H9 (cell line): Measurements from ENCODE around the gene PHACTR2. TPM values are rescaled to one million over a fixed set of nuclear protein-coding genes. Genes with fewer than 3 reads are reported as not detected.

Experiments used
- DNase-seq: peaks from one replicate; pipeline ENCODE4 v3.0.0-alpha.2; 2017
- H2AFZ ChIP-seq: one replicate; pipeline ENCODE4 v1.6.1; 2013; ENCODE audit warnings: mild to moderate bottlenecking, low read length, control low read depth, moderate library complexity
- H2AK5ac ChIP-seq: 2 replicates; pipeline ENCODE4 v1.6.1; 2013; ENCODE audit warnings: low read length, control low read depth, mixed read lengths; ENCODE audit not compliant: insufficient read length
- H2BK120ac ChIP-seq: one replicate; pipeline ENCODE4 v1.6.1; 2013; ENCODE audit warnings: low read depth, mild to moderate bottlenecking, low read length, control low read depth, inconsistent platforms; ENCODE audit not compliant: poor library complexity, severe bottlenecking
- H2BK12ac ChIP-seq: 2 replicates; pipeline ENCODE4 v1.6.1; 2013; ENCODE audit warnings: low read length, control low read depth, mixed read lengths, low read depth; ENCODE audit not compliant: insufficient read length
- H2BK15ac ChIP-seq: 2 replicates; pipeline ENCODE4 v1.6.1; 2013; ENCODE audit warnings: low read depth, low read length, control low read depth
- H2BK20ac ChIP-seq: one replicate; pipeline ENCODE4 v1.6.1; 2013; ENCODE audit warnings: low read depth, mild to moderate bottlenecking, low read length, control low read depth, inconsistent platforms; ENCODE audit not compliant: poor library complexity, severe bottlenecking
- H2BK5ac ChIP-seq: 2 replicates; pipeline ENCODE4 v1.6.1; 2013; ENCODE audit warnings: low read length, control low read depth, mixed read lengths; ENCODE audit not compliant: insufficient read length
- H3K14ac ChIP-seq: 2 replicates; pipeline ENCODE4 v1.6.1; 2013; ENCODE audit warnings: low read length, control low read depth; ENCODE audit not compliant: insufficient read depth
- H3K18ac ChIP-seq: 2 replicates; pipeline ENCODE4 v1.6.1; 2013; ENCODE audit warnings: low read depth, mild to moderate bottlenecking, mixed read lengths, low read length, control low read depth; ENCODE audit not compliant: insufficient read length
- H3K23ac ChIP-seq: 2 replicates; pipeline ENCODE4 v1.6.1; 2013; ENCODE audit warnings: low read length, control low read depth, mixed read lengths, low read depth; ENCODE audit not compliant: insufficient read length
- H3K23me2 ChIP-seq: 2 replicates; pipeline ENCODE4 v1.6.1; 2013; ENCODE audit warnings: low read depth, mild to moderate bottlenecking, mixed read lengths, low read length, control low read depth; ENCODE audit not compliant: insufficient read length, poor library complexity, severe bottlenecking
- H3K27ac ChIP-seq: 2 replicates; pipeline ENCODE4 v1.5.1; 2013; ENCODE audit warnings: low read length, control low read depth, mixed read lengths, low read depth; ENCODE audit not compliant: insufficient read length
- H3K27me3 ChIP-seq: 2 replicates; pipeline ENCODE4 v1.6.1; 2013; ENCODE audit warnings: low read length, control low read depth, inconsistent platforms; ENCODE audit not compliant: insufficient read depth
- H3K4ac ChIP-seq: 2 replicates; pipeline ENCODE4 v1.6.1; 2013; ENCODE audit warnings: low read depth, mild to moderate bottlenecking, control low read depth, inconsistent platforms, low read length, moderate library complexity
- H3K4me1 ChIP-seq: 2 replicates; pipeline ENCODE4 v1.6.1; 2013; ENCODE audit warnings: low read length, control low read depth, inconsistent platforms; ENCODE audit not compliant: insufficient read depth
- H3K4me2 ChIP-seq: 2 replicates; pipeline ENCODE4 v1.6.1; 2013; ENCODE audit warnings: low read length, control low read depth, mixed read lengths; ENCODE audit not compliant: insufficient read length, insufficient read depth
- H3K56ac ChIP-seq: 2 replicates; pipeline ENCODE4 v1.6.1; 2013; ENCODE audit warnings: low read depth, mild to moderate bottlenecking, mixed read lengths, low read length, control low read depth; ENCODE audit not compliant: insufficient read length
- H3K79me1 ChIP-seq: 2 replicates; pipeline ENCODE4 v1.6.1; 2013; ENCODE audit warnings: low read depth, mild to moderate bottlenecking, moderate library complexity, low read length, control low read depth, inconsistent platforms; ENCODE audit not compliant: insufficient read depth, poor library complexity, severe bottlenecking
- H3K79me2 ChIP-seq: 2 replicates; pipeline ENCODE4 v1.6.1; 2013; ENCODE audit warnings: low read length, control low read depth, inconsistent platforms; ENCODE audit not compliant: insufficient read depth
- H3K9ac ChIP-seq: 2 replicates; pipeline ENCODE4 v1.6.1; 2013; ENCODE audit warnings: low read length, control low read depth, mixed read lengths; ENCODE audit not compliant: insufficient read length; ENCODE audit errors: extremely low read depth
- H3K9me3 ChIP-seq: one replicate; pipeline ENCODE4 v1.6.1; 2013; ENCODE audit warnings: low read depth, low read length, inconsistent platforms; ENCODE audit not compliant: control insufficient read depth
- H3T11ph ChIP-seq: one replicate; pipeline ENCODE4 v1.6.1; 2013; ENCODE audit warnings: mild to moderate bottlenecking, low read length, control low read depth, inconsistent platforms
- H4K20me1 ChIP-seq: one replicate; pipeline ENCODE4 v1.6.1; 2013; ENCODE audit not compliant: control insufficient read depth, insufficient read length, insufficient read depth
- H4K5ac ChIP-seq: 2 replicates; pipeline ENCODE4 v1.6.1; 2013; ENCODE audit warnings: low read depth, mild to moderate bottlenecking, mixed read lengths, low read length, control low read depth; ENCODE audit not compliant: insufficient read length
- H4K8ac ChIP-seq: replicated peaks from 2 replicates; pipeline ENCODE4 v1.6.1; 2013; ENCODE audit warnings: low read length, control low read depth, mixed read lengths, low read depth; ENCODE audit not compliant: insufficient read length
- H4K91ac ChIP-seq: 2 replicates; pipeline ENCODE4 v1.6.1; 2013; ENCODE audit warnings: low read depth, mild to moderate bottlenecking, moderate library complexity, mixed read lengths, low read length, control low read depth; ENCODE audit not compliant: insufficient read length
- H3K27ac Mint-ChIP-seq, 3 experiments: 2 replicates in 2 of 3; 3 replicates in 1 of 3; pipeline ENCODE4 v1.8.0; 2020 to 2021; ENCODE audit warnings: mixed read lengths in 3 of 3, mild to moderate bottlenecking in 1 of 3, moderate library complexity in 1 of 3
- H3K27me3 Mint-ChIP-seq: 2 replicates; pipeline ENCODE4 v1.8.0; 2021; ENCODE audit warnings: low read depth, mild to moderate bottlenecking, moderate library complexity, mixed read lengths
- H3K36me3 Mint-ChIP-seq, 3 experiments: 2 replicates in 2 of 3; 3 replicates in 1 of 3; pipeline ENCODE4 v1.8.0; 2020 to 2021; ENCODE audit warnings: low read depth in 3 of 3, mixed read lengths in 3 of 3; ENCODE audit not compliant: insufficient read depth in 1 of 3
- H3K4me1 Mint-ChIP-seq, 2 experiments: 2 replicates each; pipeline ENCODE4 v1.8.0; 2020; ENCODE audit warnings: mixed read lengths in 2 of 2
- H3K4me3 Mint-ChIP-seq, 2 experiments: 2 replicates in 1 of 2; 3 replicates in 1 of 2; pipeline ENCODE4 v1.8.0; 2020 to 2021; ENCODE audit warnings: mild to moderate bottlenecking in 2 of 2, mixed read lengths in 2 of 2, moderate library complexity in 1 of 2
- H3K9me3 Mint-ChIP-seq, 2 experiments: 2 replicates in 1 of 2; 3 replicates in 1 of 2; pipeline ENCODE4 v1.8.0; 2020; ENCODE audit warnings: mild to moderate bottlenecking in 2 of 2, mixed read lengths in 2 of 2, moderate library complexity in 1 of 2
- CTCF ChIP-seq: fragments of 200-600 bp; sonication (generic); conservative IDR thresholded peaks from 3 replicates; pipeline ENCODE4 v1.8.0; 2021; ENCODE audit warnings: antibody characterized with exemption, mild to moderate bottlenecking
- WGBS: extraction: QIAGEN DNeasy Blood & Tissue Kit; methylation state at CpG from one replicate; pipeline ENCODE4 v1.1.7; 2013; ENCODE audit warnings: missing lambda C conversion rate, low lambda C conversion rate, mixed read lengths; ENCODE audit not compliant: insufficient read length; ENCODE audit errors: extremely low coverage; 5-methylcytosine and 5-hydroxymethylcytosine counted together
- total RNA-seq: library from RNA; stranded (reverse); gene quantifications from 2 replicates; pipeline ENCODE4 v1.2.1, GENCODE V29; 2021

Gene PHACTR2
- total RNA-seq, 1 experiment from 2014 or later, result 131 TPM

- no peak within 1 kb of the TSS for H3K4me3 Mint-ChIP-seq
- H3K9ac ChIP-seq, result no peak within 1 kb of the TSS
- no peak for DNase-seq
- H3K4me2 ChIP-seq, result no peak within 1 kb of the TSS
- H2BK12ac ChIP-seq, result no peak within 1 kb of the TSS
- no peak within 1 kb of the TSS for H3K27ac ChIP-seq
- whole genome bisulfite sequencing, result no CpG with 5 or more reads among the region's 1 CpG
- no peak within 1 kb of the TSS for H3K56ac ChIP-seq
- no peak within 1 kb of the TSS for H3K4ac ChIP-seq
- peak within 1 kb of the TSS; percentile 47 for H4K5ac ChIP-seq
- H4K20me1 ChIP-seq, result no peaks in the 10 kb centered on the region
- H3K79me1 ChIP-seq, result no peaks in the 10 kb centered on the region
- H2BK20ac ChIP-seq, result no peak within 1 kb of the TSS
- no peaks in the 10 kb centered on the region for H3K4me1 ChIP-seq
- H2BK120ac ChIP-seq, result no peak within 1 kb of the TSS
- no peak within 1 kb of the TSS for H2BK5ac ChIP-seq
- H3K14ac ChIP-seq, result no peak within 1 kb of the TSS
- peaks cover 10 to 11% of the 10 kb centered on the region in 2 experiments for H3K4me1 Mint-ChIP-seq
- H3K18ac ChIP-seq, result no peak within 1 kb of the TSS
- no peaks in the 10 kb centered on the region for H3K79me2 ChIP-seq
- H3K9me3 ChIP-seq, result no peaks in the 10 kb centered on the region
- no peaks in the 10 kb centered on the region for H3K23me2 ChIP-seq
- H2BK15ac ChIP-seq, result no peak within 1 kb of the TSS; the same call in 1 of the 2 replicates
- H4K8ac ChIP-seq, result no peak within 1 kb of the TSS
- peaks cover 0 to 5% of the 10 kb centered on the region in 2 experiments; a peak in 2 of 5 replicates for H3K9me3 Mint-ChIP-seq
- 0 out of 7 replicates have a peak within 1 kb of the TSS, but pooled peaks of 1 of the 3 experiments have one; percentile 10 for H3K27ac Mint-ChIP-seq
- no peak within 1 kb of the TSS for H2AK5ac ChIP-seq
- no peak for TF ChIP-seq CTCF
- H3T11ph ChIP-seq, result no peak within 1 kb of the TSS
- peaks cover 14 to 63% (median 50%) of the 10 kb centered on the region in 3 experiments for H3K36me3 Mint-ChIP-seq
- no peaks in the 10 kb centered on the region for H3K27me3 ChIP-seq
- H3K27me3 Mint-ChIP-seq, result no peaks in the 10 kb centered on the region
- no peak within 1 kb of the TSS for H3K23ac ChIP-seq
- H4K91ac ChIP-seq, result no peak within 1 kb of the TSS
- no peak within 1 kb of the TSS for H2AFZ ChIP-seq
Measured at GRCh38 chr6:143864234-143864633, 186.5 kb downstream of the PHACTR2 start, which contains the start of gene ZC2HC1B. ZC2HC1B (plus strand) TSS chr6:143864474; CDS start chr6:143864540, 66 bp downstream.
